ENCODE data around the gene SLC27A5.

DNA sequence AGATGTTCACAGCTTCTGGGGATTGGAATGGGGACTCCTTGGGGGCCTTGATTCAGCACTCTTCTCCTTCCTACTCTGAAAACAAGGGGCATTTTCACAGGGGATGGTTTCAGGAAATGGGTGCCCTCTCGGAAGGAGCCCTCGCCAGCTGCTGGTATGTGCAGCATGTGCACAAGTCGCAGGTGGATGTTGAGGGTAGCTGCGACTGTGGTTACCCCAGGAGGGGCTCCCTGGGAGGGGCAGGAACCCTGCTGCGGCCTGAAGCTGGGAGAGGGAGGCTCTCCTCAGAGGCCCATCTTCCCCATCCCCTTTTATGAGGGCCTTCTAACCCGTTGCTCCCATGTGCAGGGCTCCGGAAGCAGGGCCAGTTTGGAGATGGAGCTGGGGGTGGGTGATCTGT lies 29.4 kb downstream of the SLC27A5 start:
- TF ChIP-seq, protein P1, sequence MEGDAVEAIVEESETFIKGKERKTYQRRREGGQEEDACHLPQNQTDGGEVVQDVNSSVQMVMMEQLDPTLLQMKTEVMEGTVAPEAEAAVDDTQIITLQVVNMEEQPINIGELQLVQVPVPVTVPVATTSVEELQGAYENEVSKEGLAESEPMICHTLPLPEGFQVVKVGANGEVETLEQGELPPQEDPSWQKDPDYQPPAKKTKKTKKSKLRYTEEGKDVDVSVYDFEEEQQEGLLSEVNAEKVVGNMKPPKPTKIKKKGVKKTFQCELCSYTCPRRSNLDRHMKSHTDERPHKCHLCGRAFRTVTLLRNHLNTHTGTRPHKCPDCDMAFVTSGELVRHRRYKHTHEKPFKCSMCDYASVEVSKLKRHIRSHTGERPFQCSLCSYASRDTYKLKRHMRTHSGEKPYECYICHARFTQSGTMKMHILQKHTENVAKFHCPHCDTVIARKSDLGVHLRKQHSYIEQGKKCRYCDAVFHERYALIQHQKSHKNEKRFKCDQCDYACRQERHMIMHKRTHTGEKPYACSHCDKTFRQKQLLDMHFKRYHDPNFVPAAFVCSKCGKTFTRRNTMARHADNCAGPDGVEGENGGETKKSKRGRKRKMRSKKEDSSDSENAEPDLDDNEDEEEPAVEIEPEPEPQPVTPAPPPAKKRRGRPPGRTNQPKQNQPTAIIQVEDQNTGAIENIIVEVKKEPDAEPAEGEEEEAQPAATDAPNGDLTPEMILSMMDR (IDR thresholded peaks at IDR 0.05 in 8 of 11, conservative IDR thresholded peaks at IDR 0.05 in 3 of 11) = no peak
- no peak for TF ChIP-seq POLR2AphosphoS5 (IDR thresholded peaks at IDR 0.05)
